Astrocyte (in vitro differentiated cells and primary cell): Measurements from ENCODE around the gene ERG28. TPM values are rescaled to one million over a fixed set of nuclear protein-coding genes. Genes with fewer than 3 reads are reported as not detected.
A peak's percentile ranks its signal among the peaks of the same experiment; 100 is the strongest.

Source experiments
- DNase-seq: peaks from one replicate; pipeline ENCODE4 v3.0.0-alpha.2; 2010; ENCODE audit warnings: low read depth
- FAIRE-seq: peaks from 2 replicates; lab custom pipeline; 2011; peaks lifted over from hg19 to GRCh38; lab: Jason Lieb, UNC
- H2AFZ ChIP-seq: 2 replicates; pipeline ENCODE4 v1.6.0; 2012; ENCODE audit warnings: low read depth, low read length, inconsistent platforms
- H3K27ac ChIP-seq: 2 replicates; pipeline ENCODE4 v1.5.1; 2011; ENCODE audit warnings: low read depth, low read length, inconsistent platforms
- H3K27me3 ChIP-seq: 2 replicates; pipeline ENCODE4 v1.6.0; 2011; ENCODE audit warnings: low read length, inconsistent platforms; ENCODE audit not compliant: insufficient read depth
- H3K36me3 ChIP-seq: 2 replicates; pipeline ENCODE4 v1.5.1; 2011; ENCODE audit warnings: low read length, inconsistent platforms; ENCODE audit not compliant: insufficient read depth
- H3K4me1 ChIP-seq: 2 replicates; pipeline ENCODE4 v1.5.1; 2011; ENCODE audit warnings: low read length, inconsistent platforms; ENCODE audit not compliant: insufficient read depth
- H3K4me2 ChIP-seq: 2 replicates; pipeline ENCODE4 v1.6.0; 2012; ENCODE audit warnings: low read length, inconsistent platforms
- H3K4me3 ChIP-seq: 2 replicates; pipeline ENCODE4 v1.5.1; 2011; ENCODE audit warnings: low read depth, mild to moderate bottlenecking, low read length, inconsistent platforms; ENCODE audit not compliant: insufficient read depth
- H3K79me2 ChIP-seq: 2 replicates; pipeline ENCODE4 v1.6.0; 2012; ENCODE audit warnings: mild to moderate bottlenecking, low read length, inconsistent platforms; ENCODE audit not compliant: insufficient read depth
- H3K9ac ChIP-seq: 2 replicates; pipeline ENCODE4 v1.6.0; 2012; ENCODE audit warnings: mild to moderate bottlenecking, low read length, inconsistent platforms
- H3K9me3 ChIP-seq: 2 replicates; pipeline ENCODE4 v1.5.1; 2012; ENCODE audit warnings: low read depth, mild to moderate bottlenecking, low read length, inconsistent platforms; ENCODE audit not compliant: insufficient read depth
- H4K20me1 ChIP-seq: 2 replicates; pipeline ENCODE4 v1.6.0; 2012; ENCODE audit warnings: low read length, inconsistent platforms; ENCODE audit not compliant: insufficient read depth
- H3K27ac Mint-ChIP-seq: one replicate; pipeline ENCODE4 v1.8.0; 2021; ENCODE audit warnings: mild to moderate bottlenecking, mixed read lengths; ENCODE audit not compliant: unreplicated experiment
- H3K27me3 Mint-ChIP-seq: one replicate; pipeline ENCODE4 v1.8.0; 2021; ENCODE audit warnings: low read depth, mixed read lengths; ENCODE audit not compliant: unreplicated experiment
- H3K36me3 Mint-ChIP-seq: one replicate; pipeline ENCODE4 v1.8.0; 2021; ENCODE audit warnings: low read depth, mixed read lengths; ENCODE audit not compliant: unreplicated experiment
- H3K4me1 Mint-ChIP-seq: one replicate; pipeline ENCODE4 v1.8.0; 2021; ENCODE audit warnings: low read depth, mixed read lengths; ENCODE audit not compliant: unreplicated experiment
- H3K4me3 Mint-ChIP-seq: one replicate; pipeline ENCODE4 v1.8.0; 2021; ENCODE audit warnings: mild to moderate bottlenecking, moderate library complexity, mixed read lengths; ENCODE audit not compliant: unreplicated experiment
- H3K9me3 Mint-ChIP-seq: one replicate; pipeline ENCODE4 v1.8.0; 2021; ENCODE audit warnings: mild to moderate bottlenecking, mixed read lengths; ENCODE audit not compliant: unreplicated experiment
- EZH2 ChIP-seq: IDR thresholded peaks from 2 replicates; pipeline ENCODE4 v1.6.1; 2012; ENCODE audit warnings: mild to moderate bottlenecking, low read length, inconsistent platforms; ENCODE audit not compliant: insufficient read depth
- total RNA-seq: library from RNA; stranded (reverse); gene quantifications from 2 replicates; pipeline ENCODE4 v1.2.1, GENCODE V29; 2021
- TF ChIP-seq, protein P1 (sequence below): IDR thresholded peaks from 2 replicates; pipeline ENCODE4 v1.5.1; 2011; ENCODE audit warnings: low read depth, mild to moderate bottlenecking, inconsistent platforms, low read length, moderate library complexity; ENCODE audit not compliant: insufficient read depth

Gene ERG28
- total RNA-seq, 1 donor from 2014 or later, result 23.1 TPM

DNA sequence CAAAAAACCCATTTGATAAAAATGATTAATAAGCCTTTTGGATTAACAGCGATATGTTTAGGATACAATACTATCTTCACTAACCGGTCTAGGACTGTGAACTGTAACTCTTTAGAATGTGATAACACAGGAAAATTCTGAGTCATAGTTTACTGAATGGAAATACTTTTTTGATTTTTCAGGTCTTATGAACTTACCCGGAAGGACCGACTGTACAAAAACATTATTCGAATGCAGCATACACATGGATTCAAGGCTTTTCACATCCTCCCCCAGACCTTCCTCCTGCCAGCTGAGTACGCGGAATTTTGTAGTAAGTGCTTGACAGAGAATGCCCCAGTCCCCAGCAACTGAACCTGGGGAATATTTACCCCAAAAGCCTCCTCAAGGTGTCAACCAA, 29.3 kb upstream of the ERG28 start:
- Histone ChIP-seq H3K4me3 (no peak overlapping the region), H3K4me1 (no peaks in the 10 kb centered on the region), H3K27me3 (no peaks in the 10 kb centered on the region), H4K20me1 (no peaks in the 10 kb centered on the region), H3K9ac (no peak overlapping the region), H3K27ac (no peak overlapping the region), H3K9me3 (no peaks in the 10 kb centered on the region), H3K36me3 (peaks cover 14% of the 10 kb centered on the region), H2AFZ (no peak overlapping the region), H3K4me2 (no peak overlapping the region), H3K79me2 (no peaks in the 10 kb centered on the region)
- Mint-ChIP-seq H3K27ac (no peak overlapping the region), H3K4me1 (no peaks in the 10 kb centered on the region), H3K27me3 (no peaks in the 10 kb centered on the region), H3K36me3 (peaks cover 40% of the 10 kb centered on the region), H3K9me3 (peaks cover 5% of the 10 kb centered on the region), H3K4me3 (no peak overlapping the region)
- FAIRE-seq (no peak), DNase-seq (peak; percentile 9)
- TF ChIP-seq EZH2, result no peak

DNA sequence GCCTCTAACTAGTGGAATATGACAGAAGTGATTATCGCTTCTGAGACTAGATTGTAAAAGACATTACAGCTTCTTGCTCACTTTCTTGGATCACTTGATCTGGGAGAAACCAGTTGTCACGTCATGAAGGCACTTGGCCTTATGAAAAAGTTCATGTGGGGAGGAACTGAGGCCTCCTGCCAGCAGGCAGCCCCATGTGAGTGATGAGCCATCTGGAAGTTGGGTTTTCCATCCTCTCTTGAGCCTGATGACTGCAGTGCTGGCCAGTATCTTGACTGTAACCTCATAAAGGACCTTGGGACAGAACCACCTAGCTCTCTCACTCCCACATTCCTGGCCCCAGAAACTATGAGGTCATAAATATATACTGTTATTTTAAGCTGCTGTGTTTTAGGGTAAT, 28.3 kb upstream of the ERG28 start:
- Histone ChIP-seq H2AFZ (no peak overlapping the region), H3K27me3 (no peaks in the 10 kb centered on the region), H3K4me2 (no peak overlapping the region), H4K20me1 (no peaks in the 10 kb centered on the region), H3K4me3 (no peak overlapping the region), H3K9me3 (no peaks in the 10 kb centered on the region), H3K9ac (no peak overlapping the region), H3K36me3 (peaks cover 13% of the 10 kb centered on the region), H3K4me1 (no peaks in the 10 kb centered on the region), H3K27ac (no peak overlapping the region), H3K79me2 (no peaks in the 10 kb centered on the region)
- H3K4me1 Mint-ChIP-seq, result peaks cover 7% of the 10 kb centered on the region
- no peaks in the 10 kb centered on the region for H3K27me3 Mint-ChIP-seq
- no peak overlapping the region for H3K27ac Mint-ChIP-seq
- H3K36me3 Mint-ChIP-seq, result peaks cover 31% of the 10 kb centered on the region
- peak; percentile 26 for DNase-seq
- TF ChIP-seq EZH2, result no peak
- TF ChIP-seq, protein P1, sequence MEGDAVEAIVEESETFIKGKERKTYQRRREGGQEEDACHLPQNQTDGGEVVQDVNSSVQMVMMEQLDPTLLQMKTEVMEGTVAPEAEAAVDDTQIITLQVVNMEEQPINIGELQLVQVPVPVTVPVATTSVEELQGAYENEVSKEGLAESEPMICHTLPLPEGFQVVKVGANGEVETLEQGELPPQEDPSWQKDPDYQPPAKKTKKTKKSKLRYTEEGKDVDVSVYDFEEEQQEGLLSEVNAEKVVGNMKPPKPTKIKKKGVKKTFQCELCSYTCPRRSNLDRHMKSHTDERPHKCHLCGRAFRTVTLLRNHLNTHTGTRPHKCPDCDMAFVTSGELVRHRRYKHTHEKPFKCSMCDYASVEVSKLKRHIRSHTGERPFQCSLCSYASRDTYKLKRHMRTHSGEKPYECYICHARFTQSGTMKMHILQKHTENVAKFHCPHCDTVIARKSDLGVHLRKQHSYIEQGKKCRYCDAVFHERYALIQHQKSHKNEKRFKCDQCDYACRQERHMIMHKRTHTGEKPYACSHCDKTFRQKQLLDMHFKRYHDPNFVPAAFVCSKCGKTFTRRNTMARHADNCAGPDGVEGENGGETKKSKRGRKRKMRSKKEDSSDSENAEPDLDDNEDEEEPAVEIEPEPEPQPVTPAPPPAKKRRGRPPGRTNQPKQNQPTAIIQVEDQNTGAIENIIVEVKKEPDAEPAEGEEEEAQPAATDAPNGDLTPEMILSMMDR, result no peak
- H3K9me3 Mint-ChIP-seq, result no peaks in the 10 kb centered on the region
- no peak for FAIRE-seq
- H3K4me3 Mint-ChIP-seq, result no peak overlapping the region

DNA sequence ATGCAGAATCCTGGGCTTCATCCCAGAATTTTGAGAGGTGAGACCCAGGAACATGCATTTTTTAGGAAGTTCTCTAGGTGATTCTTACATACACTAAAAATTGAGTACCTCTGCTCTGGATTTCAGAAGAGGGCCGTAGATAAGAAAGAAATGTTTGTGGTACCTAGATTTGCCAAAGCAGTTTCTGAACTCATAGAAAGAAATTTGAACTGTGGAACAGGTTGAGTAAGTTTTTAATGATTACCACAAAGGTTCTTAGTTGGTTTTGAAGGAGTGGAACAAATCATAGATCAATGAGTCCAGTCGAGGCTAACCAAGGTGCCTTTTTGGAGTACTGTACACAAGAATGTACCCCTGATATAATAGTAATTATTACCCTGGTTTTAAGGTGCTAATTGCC, 25.2 kb upstream of the ERG28 start:
- Histone ChIP-seq H3K27ac (no peak overlapping the region), H3K4me2 (no peak overlapping the region), H3K27me3 (no peaks in the 10 kb centered on the region), H3K9ac (no peak overlapping the region), H4K20me1 (no peaks in the 10 kb centered on the region), H3K4me1 (no peaks in the 10 kb centered on the region), H2AFZ (no peak overlapping the region), H3K36me3 (peaks cover 17% of the 10 kb centered on the region), H3K4me3 (no peak overlapping the region), H3K9me3 (no peaks in the 10 kb centered on the region), H3K79me2 (no peaks in the 10 kb centered on the region)
- FAIRE-seq (no peak), DNase-seq (no peak)
- peaks cover 24% of the 10 kb centered on the region for H3K36me3 Mint-ChIP-seq
- H3K9me3 Mint-ChIP-seq, result no peaks in the 10 kb centered on the region
- H3K4me1 Mint-ChIP-seq, result peaks cover 7% of the 10 kb centered on the region
- no peaks in the 10 kb centered on the region for H3K27me3 Mint-ChIP-seq
- no peak overlapping the region for H3K4me3 Mint-ChIP-seq
- no peak overlapping the region for H3K27ac Mint-ChIP-seq
- no peak for TF ChIP-seq EZH2
- TF ChIP-seq, protein P1, result no peak
